ENCODE measurements around the gene SIDT2. TPM values are rescaled to one million over a fixed set of nuclear protein-coding genes. Genes with fewer than 3 reads are reported as not detected.
A peak's percentile ranks its signal among the peaks of the same experiment; 100 is the strongest.
"Not testable (repeated sequence)": the region's sequence is repeated elsewhere in the genome, so short reads cannot be mapped to it uniquely, and the experiment has no call there.

The SIDT2 gene
- total RNA-seq, 1 experiment from 2014 or later = 37.0 TPM

DNA sequence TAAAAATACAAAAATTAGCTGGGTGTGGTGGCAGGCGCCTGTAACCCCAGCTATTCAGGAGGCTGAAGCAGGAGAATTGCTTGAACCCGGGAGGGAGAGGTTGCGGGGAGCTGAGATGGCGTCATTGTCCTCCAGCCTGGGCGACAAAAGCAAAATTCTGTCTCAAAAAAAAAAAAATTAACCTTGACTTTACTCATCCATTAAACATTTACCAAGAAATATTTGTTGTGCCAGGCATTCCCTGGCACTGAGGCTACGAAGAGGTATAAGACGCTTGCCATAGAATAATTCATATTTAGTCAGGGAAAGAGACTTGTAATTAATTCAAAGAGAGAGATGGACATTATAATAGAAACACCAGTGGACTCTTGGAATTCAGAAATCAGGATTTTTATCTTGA is 47.7 kb upstream of the SIDT2 start:
- RAD21 ChIA-PET (ENCODE audit: low non-redundant PET in 1 of 2, low total read pairs in 2 of 2, uncharacterized antibody in 2 of 2, unreplicated experiment in 2 of 2) = no interaction called here
- Histone ChIP-seq H4K20me1 (ENCODE audit: insufficient read depth) (no peaks in the 10 kb centered on the region), H3K9ac (ENCODE audit: low read length) (no peak overlapping the region), H3K9me2 (ENCODE audit: insufficient read depth) (no peaks in the 10 kb centered on the region), H2AFZ (ENCODE audit: low read depth, low read length, poor library complexity, severe bottlenecking) (no peak overlapping the region), H3K4me3 (replicated peaks in 1 of 2; ENCODE audit: low read depth in 1 of 2, low read length in 2 of 2) (no peak overlapping the region), H3K79me2 (ENCODE audit: insufficient read depth, low read length) (no peaks in the 10 kb centered on the region), H3K36me3 (ENCODE audit: control insufficient read depth in 1 of 2, insufficient read depth in 2 of 2, low read length in 2 of 2) (no peaks in the 10 kb centered on the region), H3K9me3 (ENCODE audit: control insufficient read depth in 1 of 2, insufficient read depth in 1 of 2, low read depth in 1 of 2, low read length in 2 of 2) (no peaks in the 10 kb centered on the region), H3K4me1 (ENCODE audit: control insufficient read depth in 1 of 2, insufficient read depth in 2 of 2, low read length in 2 of 2) (peaks cover 0 to 8% of the 10 kb centered on the region in 2 experiments; a peak in 2 of 4 replicates), H3K4me2 (ENCODE audit: low read length) (no peak overlapping the region), H3K27me3 (ENCODE audit: insufficient read depth, low read length) (no peaks in the 10 kb centered on the region), H3K27ac (ENCODE audit: low read depth, low read length) (no peak overlapping the region)
- CTCF ChIA-PET = no interaction called here
- BruUV-seq (replicated peaks) = no TSS peak
- intact Hi-C loops (cut with micrococcal nuclease) = no loop called here
- no peak for ATAC-seq
- POLR2A ChIA-PET = no interaction called here
- no peak for TF ChIP-seq EGR1 (IDR thresholded peaks at IDR 0.05; ENCODE audit: low read depth)
- no peak for TF ChIP-seq CEBPB (IDR thresholded peaks at IDR 0.05; ENCODE audit: low read depth)
- DNase-seq (ENCODE audit: low read depth, low spot score) = no peak

DNA sequence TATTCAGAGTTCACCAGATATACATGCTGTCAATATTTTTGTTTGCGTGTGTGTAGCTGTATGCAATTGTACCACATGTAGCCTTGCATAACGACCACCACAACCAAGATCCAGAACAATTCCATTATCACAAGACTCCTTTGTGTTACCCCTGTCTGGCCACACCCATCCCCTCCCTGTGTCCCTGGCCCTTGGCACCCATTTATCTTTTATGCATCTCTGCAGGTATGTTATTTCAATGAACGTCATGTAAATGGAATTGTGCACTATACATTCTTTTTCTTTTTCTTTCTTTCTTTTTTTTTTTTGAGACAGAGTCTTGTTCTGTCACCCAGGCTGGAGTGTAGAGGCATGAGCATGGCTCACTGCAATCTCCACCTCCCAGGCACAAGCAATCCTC is 44.1 kb upstream of the SIDT2 start:
- no peaks in the 10 kb centered on the region for H3K79me2 ChIP-seq (ENCODE audit: insufficient read depth, low read length)
- H3K27me3 ChIP-seq (ENCODE audit: insufficient read depth, low read length) = no peaks in the 10 kb centered on the region
- H3K36me3 ChIP-seq (ENCODE audit: control insufficient read depth in 1 of 2, insufficient read depth in 2 of 2, low read length in 2 of 2) = no peaks in the 10 kb centered on the region
- DNase-seq (ENCODE audit: low read depth, low spot score) (no peak), ATAC-seq (no peak)
- CTCF ChIA-PET = no interaction called here
- H3K9ac ChIP-seq (ENCODE audit: low read length) = no peak overlapping the region
- intact Hi-C loops (cut with micrococcal nuclease) = loop anchor here (2.0 kb wide), 1 partner anchor 74 kb away; no protein-coding TSS in a partner anchor
- no peak overlapping the region for H3K4me3 ChIP-seq (replicated peaks in 1 of 2; ENCODE audit: low read depth in 1 of 2, low read length in 2 of 2)
- H4K20me1 ChIP-seq (ENCODE audit: insufficient read depth) = no peaks in the 10 kb centered on the region
- H3K4me2 ChIP-seq (ENCODE audit: low read length) = no peak overlapping the region
- H3K9me2 ChIP-seq (ENCODE audit: insufficient read depth) = no peaks in the 10 kb centered on the region
- RAD21 ChIA-PET (ENCODE audit: low non-redundant PET in 1 of 2, low total read pairs in 2 of 2, uncharacterized antibody in 2 of 2, unreplicated experiment in 2 of 2) = no interaction called here
- no TSS peak for BruUV-seq (replicated peaks)
- no peak overlapping the region for H3K27ac ChIP-seq (ENCODE audit: low read depth, low read length)
- no peak overlapping the region for H2AFZ ChIP-seq (ENCODE audit: low read depth, low read length, poor library complexity, severe bottlenecking)
- POLR2A ChIA-PET = interaction anchor here (1.4 kb wide), 1 partner anchor 10 kb away, joined by 9 read pairs; the partner anchor contains the start of gene PAFAH1B2
- H3K4me1 ChIP-seq (ENCODE audit: control insufficient read depth in 1 of 2, insufficient read depth in 2 of 2, low read length in 2 of 2) = peaks cover 0 to 6% of the 10 kb centered on the region in 2 experiments; a peak in 2 of 4 replicates
- H3K9me3 ChIP-seq (ENCODE audit: control insufficient read depth in 1 of 2, insufficient read depth in 1 of 2, low read depth in 1 of 2, low read length in 2 of 2) = no peaks in the 10 kb centered on the region
- no peak for TF ChIP-seq CEBPB (IDR thresholded peaks at IDR 0.05; ENCODE audit: low read depth)
- TF ChIP-seq FOSL1 (IDR thresholded peaks at IDR 0.05; ENCODE audit: low read depth) = no peak
- TF ChIP-seq POLR2A (IDR thresholded peaks at IDR 0.05; ENCODE audit: borderline replicate concordance, extremely low read depth, insufficient read depth, insufficient read length) = no peak

DNA sequence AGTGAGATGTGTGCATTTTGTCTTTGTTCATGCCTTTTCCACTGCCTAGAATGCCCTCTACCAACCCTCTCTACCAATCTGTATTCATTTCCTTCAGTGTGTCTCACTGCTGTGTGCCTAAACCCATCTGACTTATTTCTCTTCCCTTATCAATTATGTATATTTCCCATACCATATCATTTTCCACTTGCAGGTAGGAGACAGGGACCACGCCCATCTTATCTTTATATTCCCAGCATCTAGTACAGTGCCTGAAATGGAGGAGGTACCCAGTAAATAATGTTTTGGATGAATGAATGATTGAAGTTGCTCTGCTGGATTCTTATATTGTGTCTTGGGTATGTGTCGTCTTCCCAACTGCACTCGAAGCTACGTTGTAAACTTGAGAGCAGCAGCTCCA is 43.6 kb upstream of the SIDT2 start:
- H2AFZ ChIP-seq (ENCODE audit: low read depth, low read length, poor library complexity, severe bottlenecking); ATAC-seq; H3K9me2 ChIP-seq (ENCODE audit: insufficient read depth); H3K79me2 ChIP-seq (ENCODE audit: insufficient read depth, low read length); DNase-seq (ENCODE audit: low read depth, low spot score); H3K4me3 ChIP-seq (replicated peaks in 1 of 2; ENCODE audit: low read depth in 1 of 2, low read length in 2 of 2); H3K36me3 ChIP-seq (ENCODE audit: control insufficient read depth in 1 of 2, insufficient read depth in 2 of 2, low read length in 2 of 2); H4K20me1 ChIP-seq (ENCODE audit: insufficient read depth); H3K9ac ChIP-seq (ENCODE audit: low read length); BruUV-seq (replicated peaks); CTCF ChIA-PET; RAD21 ChIA-PET (ENCODE audit: low non-redundant PET in 1 of 2, low total read pairs in 2 of 2, uncharacterized antibody in 2 of 2, unreplicated experiment in 2 of 2); H3K27ac ChIP-seq (ENCODE audit: low read depth, low read length); H3K27me3 ChIP-seq (ENCODE audit: insufficient read depth, low read length); H3K9me3 ChIP-seq (ENCODE audit: control insufficient read depth in 1 of 2, insufficient read depth in 1 of 2, low read depth in 1 of 2, low read length in 2 of 2); H3K4me1 ChIP-seq (ENCODE audit: control insufficient read depth in 1 of 2, insufficient read depth in 2 of 2, low read length in 2 of 2); H3K4me2 ChIP-seq (ENCODE audit: low read length); POLR2A ChIA-PET: not testable (repeated sequence)
- intact Hi-C loops (cut with micrococcal nuclease) = loop anchor here (2.0 kb wide), 1 partner anchor 74 kb away; no protein-coding TSS in a partner anchor

DNA sequence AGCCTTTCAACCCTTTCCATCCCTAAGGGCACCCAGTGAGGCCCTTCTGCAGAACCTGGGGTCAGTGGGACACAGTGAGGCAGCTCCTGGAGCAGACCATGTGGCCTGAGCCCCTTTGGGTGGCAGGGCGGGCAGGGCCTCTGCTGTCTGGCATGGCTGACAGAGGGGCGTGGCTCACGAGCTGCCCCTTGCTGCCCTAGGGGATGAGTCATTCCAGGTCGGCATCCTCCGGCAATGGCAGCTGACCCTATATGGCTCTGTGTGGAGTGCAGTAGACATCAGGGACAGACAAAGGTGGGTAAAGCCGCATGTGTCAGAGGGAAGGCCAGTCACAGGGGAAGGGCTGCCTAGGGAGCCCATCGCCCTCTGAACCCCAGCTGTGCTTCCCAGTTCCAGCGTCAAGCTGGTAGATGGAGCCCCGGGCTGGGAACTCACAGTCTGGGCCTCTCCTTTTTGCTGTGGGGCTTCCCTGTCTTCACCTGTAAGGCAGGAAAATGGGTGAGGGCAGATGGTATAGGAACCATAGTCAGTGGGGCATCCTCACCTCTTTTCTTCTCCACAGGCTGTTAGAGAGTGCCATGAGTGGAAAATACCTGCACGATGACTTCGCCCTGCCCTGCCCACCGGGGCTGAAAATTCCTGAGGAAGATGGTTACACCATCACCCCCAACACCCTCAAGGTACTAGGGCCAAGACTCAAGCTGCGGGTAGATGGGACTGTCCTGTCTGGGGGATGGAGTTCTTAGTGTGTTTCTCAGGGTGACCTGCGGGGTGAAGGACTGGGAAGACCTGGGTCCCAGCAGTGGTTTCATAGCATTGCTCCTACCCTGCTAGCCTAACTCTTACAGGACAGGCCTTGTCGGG is 41.1 kb upstream of the SIDT2 start:
- not testable (repeated sequence) for H2AFZ ChIP-seq (ENCODE audit: low read depth, low read length, poor library complexity, severe bottlenecking)
- peak; percentile 91 for ATAC-seq

More for the DNA sequence above, 41.1 kb upstream of the SIDT2 start:
- CTCF ChIA-PET; H3K27me3 ChIP-seq (ENCODE audit: insufficient read depth, low read length); H3K79me2 ChIP-seq (ENCODE audit: insufficient read depth, low read length); H3K4me3 ChIP-seq (replicated peaks in 1 of 2; ENCODE audit: low read depth in 1 of 2, low read length in 2 of 2); H3K27ac ChIP-seq (ENCODE audit: low read depth, low read length); RAD21 ChIA-PET (ENCODE audit: low non-redundant PET in 1 of 2, low total read pairs in 2 of 2, uncharacterized antibody in 2 of 2, unreplicated experiment in 2 of 2); H3K4me1 ChIP-seq (ENCODE audit: control insufficient read depth in 1 of 2, insufficient read depth in 2 of 2, low read length in 2 of 2); intact Hi-C loops (cut with micrococcal nuclease); H3K9ac ChIP-seq (ENCODE audit: low read length); POLR2A ChIA-PET; H3K9me3 ChIP-seq (ENCODE audit: control insufficient read depth in 1 of 2, insufficient read depth in 1 of 2, low read depth in 1 of 2, low read length in 2 of 2); DNase-seq (ENCODE audit: low read depth, low spot score); H3K36me3 ChIP-seq (ENCODE audit: control insufficient read depth in 1 of 2, insufficient read depth in 2 of 2, low read length in 2 of 2); H3K9me2 ChIP-seq (ENCODE audit: insufficient read depth); H4K20me1 ChIP-seq (ENCODE audit: insufficient read depth); BruUV-seq (replicated peaks): not testable (repeated sequence)
- peak overlapping the region; percentile 21; the same call in 1 of the 2 replicates for H3K4me2 ChIP-seq (ENCODE audit: low read length)
